Activated T-cell treated with anti-CD3 and anti-CD28 coated beads for 24 hours (primary cell): Measurements from ENCODE around the gene CRADD.

Experiments used
- DNase-seq: peaks from one replicate; pipeline ENCODE4 v3.0.0-alpha.2; 2020; ENCODE audit warnings: low read depth

The CRADD gene

DNA sequence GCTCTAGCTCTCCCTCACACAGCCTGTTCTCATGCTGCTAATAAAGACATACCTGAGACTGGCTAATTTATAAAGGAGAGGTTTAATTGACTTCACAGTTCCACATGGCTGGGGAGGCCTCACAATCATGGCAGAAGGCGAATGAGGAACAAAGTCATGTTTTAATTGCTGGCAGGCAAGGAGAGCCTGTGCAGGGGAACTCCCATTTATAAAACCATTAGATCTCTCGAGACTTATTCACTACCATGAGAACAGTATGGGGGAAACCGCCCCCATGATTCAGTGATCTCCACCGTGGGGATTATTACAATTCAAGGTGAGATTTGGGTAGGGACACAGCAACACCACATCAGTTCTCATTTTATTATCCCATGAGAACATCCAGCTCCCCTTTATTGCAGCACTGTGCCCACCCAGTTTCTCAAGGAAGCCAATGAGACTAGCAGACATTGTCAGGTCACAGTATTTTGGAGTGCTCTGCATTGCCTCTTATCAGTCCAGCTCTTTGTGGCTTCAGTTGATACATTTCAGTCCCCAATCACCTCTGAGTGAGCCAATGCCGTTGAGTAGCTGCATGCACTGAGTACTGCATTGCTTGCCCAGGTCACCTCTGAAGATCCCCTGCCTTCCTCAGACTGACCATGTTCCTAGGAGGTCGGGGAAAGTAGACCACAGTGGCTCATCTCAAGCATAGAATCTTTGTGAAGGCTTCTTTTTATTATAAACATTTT is 131.2 kb downstream of the CRADD start:
- DNase-seq, result no peak

DNA sequence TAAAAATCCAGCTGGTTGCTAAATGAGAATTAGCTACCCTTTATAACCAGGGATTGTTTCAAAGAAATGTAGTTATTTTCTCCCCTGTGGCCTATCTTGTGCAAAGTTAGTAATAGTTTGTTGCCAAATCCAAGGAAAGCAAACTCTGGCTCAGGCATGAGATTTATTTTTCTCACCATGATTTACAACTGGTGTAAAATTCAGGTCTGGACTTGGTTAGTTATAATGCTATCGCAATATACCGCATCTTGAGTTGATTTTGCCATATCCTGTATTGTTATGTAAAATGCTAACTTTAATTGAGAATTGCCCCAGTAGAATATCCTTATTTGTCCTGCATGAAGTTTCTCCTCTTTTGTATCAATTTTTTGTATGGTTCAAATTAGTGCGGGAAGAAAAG is 135.5 kb downstream of the CRADD start:
- no peak for DNase-seq

DNA sequence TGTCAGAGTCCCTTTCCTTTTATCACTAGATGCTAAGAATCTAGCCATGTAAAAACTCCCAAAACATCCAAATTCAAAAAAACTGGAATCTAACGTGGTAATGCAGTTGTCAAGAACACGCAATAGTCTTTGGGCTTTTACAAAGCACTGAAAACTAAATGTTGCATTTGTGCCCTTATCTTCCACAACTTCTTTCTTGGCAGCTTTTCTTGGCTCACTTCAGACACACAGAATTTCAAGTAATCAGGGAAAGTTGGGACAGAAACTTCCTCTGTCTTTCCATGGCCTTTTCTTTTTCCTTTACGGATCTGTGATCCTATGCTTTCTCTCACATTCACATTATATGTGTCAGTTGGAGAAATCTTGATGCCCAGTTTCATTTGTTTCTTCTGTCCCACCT is 136.0 kb downstream of the CRADD start:
- DNase-seq, result no peak

DNA sequence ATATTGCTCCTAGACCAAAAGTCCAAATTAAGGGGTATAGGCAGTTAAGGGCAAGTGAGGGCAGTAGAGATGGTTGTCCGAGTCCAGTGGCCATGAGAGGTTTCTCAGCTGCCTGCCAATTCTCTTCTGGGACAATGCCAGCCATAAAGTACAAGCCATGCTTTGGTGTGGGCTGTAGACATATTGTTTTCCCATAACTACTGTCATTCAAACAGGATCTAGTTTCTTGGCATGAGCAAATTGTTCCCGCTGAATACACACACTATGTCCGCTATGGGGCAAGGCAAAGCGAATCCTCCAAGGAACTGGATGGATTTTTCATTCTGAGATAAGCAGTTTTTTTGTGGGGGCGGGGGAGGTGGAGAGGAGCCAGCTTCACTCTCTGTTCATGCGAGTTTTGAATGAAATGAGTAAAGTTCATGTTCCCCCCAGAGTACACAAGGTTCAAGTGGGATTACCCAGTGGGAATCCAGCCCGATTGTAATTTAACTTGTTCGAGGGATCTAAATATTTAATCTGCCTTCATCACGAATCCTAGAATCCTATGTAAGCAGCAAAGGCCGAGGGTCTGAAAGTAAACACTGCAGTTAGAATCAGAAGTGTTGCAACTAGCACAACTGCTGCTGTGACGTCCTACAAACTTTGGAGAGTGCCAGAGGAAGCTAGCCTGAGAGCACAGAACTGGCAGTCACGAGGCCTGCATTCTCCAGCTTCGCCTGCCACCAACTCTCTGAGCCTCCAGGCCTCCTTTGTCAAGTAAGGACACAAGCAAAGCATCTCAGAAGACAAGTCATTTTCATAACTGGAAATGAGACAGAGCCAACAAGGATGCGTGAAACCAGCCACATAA is 137.0 kb downstream of the CRADD start:
- no peak for DNase-seq

DNA sequence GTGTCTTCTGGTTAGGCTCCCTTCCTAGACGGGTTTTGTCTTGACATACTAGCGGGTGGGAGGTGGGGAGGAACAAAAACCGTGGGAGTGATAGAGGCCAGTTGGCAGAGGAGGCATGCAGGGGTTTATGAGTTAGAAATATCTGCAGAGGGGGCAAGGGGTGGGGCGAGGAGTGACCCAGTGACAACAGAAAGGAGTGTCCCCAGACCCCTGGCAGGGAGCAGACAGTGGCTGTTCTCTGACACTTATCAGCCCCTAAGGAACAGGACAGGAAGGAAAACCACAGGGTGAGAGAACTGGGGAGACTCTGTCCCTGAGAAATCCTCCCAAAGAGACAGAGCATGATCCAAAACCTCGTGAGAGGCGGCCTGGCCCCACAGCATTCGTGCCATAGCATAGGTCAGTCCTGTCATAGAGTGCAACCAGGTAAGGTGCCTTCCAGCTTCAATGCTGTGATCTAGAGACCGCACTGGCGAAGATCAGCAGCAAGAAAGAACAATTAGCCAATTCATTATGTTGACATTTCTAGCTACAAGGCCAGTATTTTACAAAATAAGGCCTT is 141.4 kb downstream of the CRADD start:
- no peak for DNase-seq

DNA sequence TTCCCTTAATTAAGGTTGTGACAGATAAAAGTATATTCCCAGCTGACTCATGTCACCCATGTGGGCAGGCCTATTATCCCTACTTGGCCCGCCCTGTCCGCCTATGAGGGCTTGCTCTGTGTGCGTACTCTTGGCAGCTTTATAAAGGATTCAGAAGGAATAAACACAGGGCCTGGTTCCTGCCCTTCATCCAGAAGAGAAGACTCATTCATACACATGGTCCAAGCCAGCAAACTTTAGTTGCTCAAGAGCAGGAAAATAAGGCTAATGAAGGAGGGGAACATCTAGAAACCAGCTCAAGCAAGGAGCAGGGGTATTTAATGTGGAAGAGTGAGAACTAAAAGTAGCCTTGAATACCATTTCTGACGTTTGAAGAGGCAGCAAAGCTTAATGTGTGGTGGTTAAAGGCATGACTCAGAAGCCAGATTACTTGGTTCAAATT is 141.9 kb downstream of the CRADD start:
- no peak for DNase-seq

DNA sequence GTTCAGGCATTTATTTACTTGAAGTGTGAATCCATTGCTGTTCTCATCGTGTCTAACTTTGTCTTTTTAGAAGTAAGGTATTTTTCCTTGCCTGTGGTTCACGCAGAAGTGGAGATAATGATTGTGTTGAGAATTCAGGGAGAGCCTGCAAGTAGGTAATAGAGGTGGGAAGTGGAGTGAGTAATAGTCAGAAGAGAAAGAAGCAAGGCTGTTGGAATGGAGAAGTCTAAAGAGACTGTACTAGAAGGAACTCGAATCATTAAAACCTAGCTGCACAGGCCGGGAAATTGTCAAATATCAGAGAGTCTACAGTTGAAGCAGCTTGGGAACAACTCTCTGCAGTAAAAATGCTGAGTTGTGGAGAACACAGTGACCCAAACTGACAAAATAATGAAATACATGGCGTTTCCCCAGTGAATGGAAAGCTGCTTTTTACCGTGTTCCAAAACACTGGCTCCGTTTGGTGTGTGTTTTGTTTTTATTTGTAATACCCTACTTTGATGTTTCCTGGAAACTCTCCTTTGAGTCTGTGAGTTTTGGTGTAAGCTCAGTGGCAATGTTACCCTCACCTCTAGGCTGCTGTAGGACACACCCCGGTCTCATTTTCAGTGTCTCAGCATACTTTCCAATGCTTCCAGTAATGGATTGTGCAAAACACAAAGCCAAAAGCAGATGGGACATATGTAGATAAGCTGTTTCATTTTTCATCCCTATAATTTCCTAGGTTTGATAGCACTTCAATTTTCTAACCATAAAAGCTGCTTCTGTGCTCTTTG is 146.6 kb downstream of the CRADD start:
- DNase-seq, result no peak

DNA sequence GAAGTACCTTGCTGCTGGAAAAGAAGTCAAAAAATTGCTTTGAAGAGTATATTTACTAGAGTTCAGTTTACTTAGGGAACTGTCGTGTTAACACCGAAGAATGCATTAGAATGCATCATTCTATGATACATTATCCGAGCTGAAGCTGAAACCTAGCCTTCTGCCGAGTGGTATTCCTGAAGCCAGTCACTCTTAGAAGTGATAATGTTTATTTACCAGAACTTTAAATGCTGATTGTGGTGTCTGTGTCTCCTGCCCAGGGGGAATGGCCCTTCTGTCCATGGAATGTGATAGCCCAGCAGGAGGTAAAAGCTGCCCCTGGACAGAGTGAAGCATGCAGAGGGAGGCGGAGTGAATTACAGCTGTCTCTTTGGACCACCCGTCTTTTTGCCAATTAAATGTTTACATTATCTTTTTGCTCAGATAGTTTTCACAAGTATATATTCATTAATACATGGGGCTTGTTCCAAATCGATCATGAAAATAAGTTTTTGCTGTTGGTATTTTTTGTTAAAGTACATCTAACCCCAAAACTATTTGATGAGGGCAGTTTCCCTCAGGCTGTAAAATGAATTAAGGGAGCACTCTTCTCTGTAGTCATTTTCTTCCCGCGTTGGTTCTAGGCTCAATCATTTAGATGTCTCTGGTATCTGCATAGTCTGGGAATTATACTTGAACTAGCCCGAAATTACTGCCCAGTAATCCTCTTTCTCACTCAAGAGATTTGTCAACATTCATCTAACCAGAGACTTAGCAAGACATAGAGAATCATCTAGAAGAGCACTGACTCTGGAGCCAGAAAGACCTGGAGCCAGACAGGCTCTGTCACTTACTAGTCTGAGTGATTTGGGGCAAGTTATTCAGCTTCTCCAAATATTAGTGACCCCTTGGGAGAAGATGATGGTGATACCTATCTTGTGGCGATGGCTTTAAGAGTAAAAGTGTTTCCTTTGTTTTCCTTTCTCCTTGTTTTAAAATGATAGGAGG is 147.6 kb downstream of the CRADD start:
- DNase-seq, result no peak

DNA sequence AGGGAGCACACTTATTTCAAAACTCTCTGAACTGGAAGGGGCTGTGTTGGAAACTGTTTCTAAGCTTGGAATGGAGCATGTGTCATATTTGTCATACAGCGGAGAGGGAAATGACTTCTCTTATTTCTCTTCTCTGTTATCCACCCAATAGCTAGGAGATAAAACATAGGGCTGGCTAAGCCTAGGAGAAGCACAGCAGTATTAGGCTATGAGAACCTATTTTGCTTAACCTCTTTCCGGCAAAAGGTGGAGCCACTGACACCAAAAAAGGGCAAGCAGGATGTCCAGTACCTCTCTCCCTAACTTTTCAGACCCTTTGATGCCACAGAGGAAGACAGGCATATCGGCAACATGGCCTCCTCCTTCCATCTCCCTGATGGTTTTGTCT is 148.3 kb downstream of the CRADD start:
- DNase-seq, result no peak

DNA sequence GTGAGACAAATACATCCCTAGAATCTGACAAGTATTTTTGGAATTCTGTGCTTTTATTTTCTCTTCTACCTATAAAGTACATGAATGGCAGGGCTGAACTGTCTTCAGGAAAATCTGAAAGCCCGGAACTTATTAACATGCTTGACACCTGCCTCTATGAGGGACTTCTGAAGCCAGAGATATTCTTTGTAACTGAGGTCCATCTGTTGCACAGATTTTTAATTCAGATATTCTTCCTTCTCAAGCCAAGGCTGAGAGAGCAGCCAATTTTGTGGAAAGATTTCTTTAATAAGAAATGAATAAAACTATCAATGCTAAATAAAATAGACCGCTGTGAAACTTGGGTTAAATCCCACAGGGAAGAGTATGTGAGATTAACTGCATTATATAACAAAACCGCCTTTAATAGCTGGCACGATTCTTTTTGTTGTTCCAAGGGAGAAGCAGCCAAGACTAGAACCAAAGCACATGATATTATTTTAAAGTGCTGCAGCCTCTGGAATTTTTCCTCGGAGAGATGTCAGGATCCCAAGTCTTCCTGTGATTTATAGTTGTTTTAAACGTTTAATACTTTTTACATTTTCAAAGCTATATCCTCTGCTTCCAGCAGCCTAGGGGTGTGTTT is 148.9 kb downstream of the CRADD start:
- DNase-seq, result no peak

DNA sequence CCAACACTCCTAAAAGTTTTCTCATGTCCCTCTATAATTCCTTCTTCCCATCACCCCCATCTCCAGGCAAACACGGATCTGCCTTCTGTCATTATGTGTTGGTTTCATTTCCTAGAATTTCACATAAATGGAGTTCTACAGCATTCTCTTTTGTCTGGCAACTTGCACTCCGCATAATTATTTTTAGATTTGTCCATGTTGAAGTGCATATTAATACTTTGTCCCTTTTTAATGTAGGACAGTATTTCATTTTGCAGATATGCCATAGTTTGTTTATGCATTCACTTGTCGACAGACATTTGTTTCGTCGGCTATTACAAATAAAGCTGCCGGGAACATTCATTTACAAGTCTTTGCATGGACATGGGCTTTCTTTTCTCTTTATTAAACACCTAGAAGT is 150.0 kb downstream of the CRADD start:
- DNase-seq, result no peak

DNA sequence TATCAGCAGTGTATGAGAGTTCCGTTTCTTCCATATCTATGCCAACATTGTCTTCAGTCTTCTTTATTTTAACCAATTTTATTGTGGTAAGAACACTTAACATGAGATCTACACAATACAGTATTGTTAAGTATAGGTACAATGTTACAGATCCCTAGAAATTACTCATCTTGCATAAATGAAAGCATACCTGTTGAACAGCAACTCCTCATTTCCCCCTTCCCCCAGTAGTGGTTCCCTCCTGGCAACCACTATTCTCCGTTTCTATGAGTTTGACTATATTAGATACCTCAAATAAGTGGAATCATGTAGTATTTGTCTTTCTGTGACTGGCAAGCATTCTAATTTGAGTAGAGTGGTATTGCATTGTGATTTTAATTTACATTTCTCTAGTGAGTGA is 150.5 kb downstream of the CRADD start:
- DNase-seq, result no peak

DNA sequence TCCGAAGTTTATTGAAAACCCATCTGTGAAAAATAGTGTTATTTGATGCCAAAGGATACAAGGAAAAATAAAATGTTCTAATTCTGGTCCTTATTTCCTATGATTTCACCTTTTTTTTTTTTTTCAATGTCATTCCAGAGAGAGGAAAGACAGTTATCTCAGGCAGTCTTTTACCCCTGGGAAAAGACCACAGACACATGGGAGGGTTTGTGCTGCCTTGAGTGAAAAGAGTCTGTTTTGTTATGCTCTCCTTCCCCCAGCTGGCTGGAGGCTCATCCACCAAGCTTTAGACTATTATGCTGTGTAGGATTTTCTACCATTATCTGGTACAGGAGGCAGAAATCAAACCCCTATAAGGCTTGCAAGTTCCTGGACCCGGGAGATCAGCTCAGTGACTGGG is 151.8 kb downstream of the CRADD start:
- no peak for DNase-seq

DNA sequence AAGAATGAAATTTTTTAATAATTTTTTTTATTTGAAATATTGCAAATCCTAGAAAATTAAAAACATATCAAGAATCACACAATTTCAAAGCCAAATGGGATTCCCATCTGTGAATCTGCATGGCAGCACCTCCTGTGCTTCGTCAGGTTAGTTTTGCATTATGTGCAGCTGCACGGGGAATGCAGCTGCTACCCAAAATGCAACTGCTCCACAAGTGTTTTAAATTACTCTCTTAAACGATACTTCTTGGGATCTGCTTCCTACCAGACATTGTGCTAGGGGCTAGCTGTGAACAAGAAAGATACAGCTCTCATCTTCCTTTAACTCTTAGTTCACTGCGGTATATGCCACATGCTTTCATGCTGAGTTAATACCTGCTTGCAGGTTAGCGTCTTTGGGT is 154.2 kb downstream of the CRADD start:
- no peak for DNase-seq

DNA sequence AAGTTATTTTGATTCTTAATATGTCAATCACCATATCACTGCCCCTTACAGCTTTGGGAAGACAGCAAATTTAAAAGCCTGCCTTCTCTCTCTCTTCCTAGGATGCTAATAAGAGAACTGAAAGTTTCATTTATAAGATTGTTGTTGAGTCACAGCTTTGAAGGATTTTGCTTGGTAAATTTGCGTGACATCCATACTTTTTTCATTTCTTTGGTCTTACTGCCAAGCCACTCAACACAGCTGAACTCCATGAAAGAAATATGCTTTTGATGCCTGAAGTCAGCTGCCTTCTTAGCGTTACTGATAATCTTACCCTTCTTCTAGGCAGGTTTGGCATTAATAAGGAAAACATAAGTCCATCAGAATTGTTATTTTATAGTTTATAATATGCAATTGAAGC is 155.0 kb downstream of the CRADD start:
- DNase-seq, result no peak

DNA sequence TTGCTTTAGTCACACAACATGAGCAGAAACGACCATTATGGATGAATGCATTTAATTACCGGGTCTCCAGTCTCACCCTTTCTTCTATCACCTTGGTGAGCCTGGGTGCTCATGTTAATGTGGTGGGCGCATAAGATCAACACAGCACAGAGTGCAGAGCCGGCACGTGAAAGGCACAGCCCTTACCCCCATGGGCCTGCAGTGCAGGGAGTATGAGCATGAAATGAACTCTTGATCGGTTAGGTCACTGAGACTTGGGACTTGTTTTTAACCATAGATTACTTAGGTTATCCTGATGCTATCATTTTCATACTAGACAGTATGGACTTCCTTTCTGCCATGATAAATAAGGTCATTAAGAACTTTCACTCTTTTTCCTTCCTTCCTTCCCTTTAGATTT is 156.8 kb downstream of the CRADD start:
- no peak for DNase-seq

DNA sequence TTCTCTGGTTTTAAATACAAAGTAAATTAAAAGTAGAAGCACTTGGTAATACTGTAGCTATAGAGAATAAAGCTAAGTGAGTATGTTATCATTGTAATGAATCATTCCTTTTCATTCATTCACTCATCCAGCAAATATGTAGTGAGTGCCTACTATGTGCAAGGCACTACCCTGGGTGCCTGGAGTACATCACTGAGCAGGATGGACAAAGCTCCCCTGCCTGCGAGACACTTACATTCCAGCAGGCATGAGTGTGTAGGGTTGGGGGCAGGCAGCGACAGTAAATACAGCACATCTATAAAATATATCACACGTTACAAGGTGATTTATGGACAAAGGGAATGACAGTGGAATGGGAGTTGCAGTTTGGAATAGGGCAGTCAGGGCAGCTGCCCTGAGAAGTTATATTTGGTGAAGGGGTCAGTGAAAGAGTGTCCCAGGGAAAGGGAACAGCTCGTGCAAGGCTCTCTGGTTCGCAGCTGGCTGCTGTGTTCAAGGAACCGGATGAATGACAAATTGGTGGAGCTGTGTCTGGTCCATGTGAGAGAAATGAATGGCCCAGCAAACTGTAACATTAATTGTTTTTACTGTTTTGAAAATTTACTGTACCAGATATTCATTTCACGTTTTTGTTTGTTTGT is 159.6 kb downstream of the CRADD start:
- no peak for DNase-seq

DNA sequence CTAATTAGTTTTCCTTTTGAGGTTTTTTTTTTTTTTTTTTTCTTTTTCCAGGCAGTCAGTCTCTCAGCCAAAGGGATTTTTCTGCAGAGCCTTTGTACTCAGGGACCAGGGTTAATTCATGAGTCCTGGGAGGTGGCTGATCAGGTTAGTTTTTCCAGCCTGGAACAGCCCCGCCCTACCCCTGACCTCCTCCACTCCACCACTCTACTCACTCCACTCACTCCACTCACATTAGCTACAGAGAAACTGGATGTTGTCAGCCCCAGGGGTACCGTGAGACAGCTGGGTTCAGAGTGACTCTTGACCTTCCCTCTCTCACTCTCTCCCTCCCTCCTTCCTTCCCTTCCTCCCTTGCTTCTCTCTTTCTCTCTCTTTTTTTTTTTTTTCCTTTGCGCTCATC is 161.0 kb downstream of the CRADD start:
- DNase-seq, result no peak

DNA sequence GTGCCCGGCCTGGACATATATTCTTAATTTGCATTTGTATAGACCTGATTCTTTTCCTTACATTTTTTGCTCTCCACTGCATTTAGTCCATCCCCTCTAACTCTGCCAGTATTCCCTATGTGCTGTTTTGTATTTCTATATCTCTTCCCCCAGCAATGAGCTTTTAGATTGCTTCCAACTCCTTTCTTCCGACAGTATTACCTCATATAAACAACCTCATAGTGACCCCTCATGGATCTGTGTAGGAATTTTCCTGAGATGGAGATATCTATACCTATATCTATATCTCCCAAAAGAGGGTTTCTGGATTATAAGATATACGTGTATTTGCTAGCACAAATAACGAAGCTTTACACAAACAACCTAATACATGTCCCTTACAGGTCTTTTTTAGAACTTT is 161.9 kb downstream of the CRADD start:
- DNase-seq, result no peak

DNA sequence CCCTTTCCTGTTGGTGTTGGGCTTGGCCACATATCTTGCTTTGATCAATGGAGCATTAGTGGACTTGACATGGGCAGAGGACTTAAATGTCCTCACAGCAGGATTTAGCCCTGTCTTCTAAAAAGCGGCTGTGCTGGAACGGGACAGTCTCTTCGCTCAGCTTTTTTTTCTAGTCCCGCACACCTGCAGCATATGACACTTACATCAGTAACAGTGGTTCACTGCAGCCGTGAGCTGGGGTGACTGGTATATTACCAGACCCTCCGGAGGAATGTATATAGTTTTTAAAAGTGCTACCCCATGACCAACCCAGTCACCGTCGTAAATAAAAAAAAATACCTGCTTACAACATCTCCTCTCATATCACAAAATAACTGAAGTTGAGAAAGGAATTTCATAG is 164.5 kb downstream of the CRADD start:
- no peak for DNase-seq
